GM23248 (cell line): ENCODE measurements around the gene PTPRN.

Experiments
- EZH2 ChIP-seq: fragments of 200-600 bp; sonication (generic); IDR thresholded peaks from 2 replicates; pipeline ENCODE4 v1.6.1; 2018; ENCODE audit warnings: antibody characterized with exemption, mild to moderate bottlenecking; ENCODE audit not compliant: insufficient read depth, poor library complexity, severe bottlenecking
- EZH2phosphoT487 ChIP-seq: fragments of 200-600 bp; sonication (generic); IDR thresholded peaks from 2 replicates; pipeline ENCODE4 v1.6.1; 2018; ENCODE audit warnings: antibody characterized with exemption, moderate library complexity, mild to moderate bottlenecking, low read depth; ENCODE audit not compliant: insufficient read depth

DNA sequence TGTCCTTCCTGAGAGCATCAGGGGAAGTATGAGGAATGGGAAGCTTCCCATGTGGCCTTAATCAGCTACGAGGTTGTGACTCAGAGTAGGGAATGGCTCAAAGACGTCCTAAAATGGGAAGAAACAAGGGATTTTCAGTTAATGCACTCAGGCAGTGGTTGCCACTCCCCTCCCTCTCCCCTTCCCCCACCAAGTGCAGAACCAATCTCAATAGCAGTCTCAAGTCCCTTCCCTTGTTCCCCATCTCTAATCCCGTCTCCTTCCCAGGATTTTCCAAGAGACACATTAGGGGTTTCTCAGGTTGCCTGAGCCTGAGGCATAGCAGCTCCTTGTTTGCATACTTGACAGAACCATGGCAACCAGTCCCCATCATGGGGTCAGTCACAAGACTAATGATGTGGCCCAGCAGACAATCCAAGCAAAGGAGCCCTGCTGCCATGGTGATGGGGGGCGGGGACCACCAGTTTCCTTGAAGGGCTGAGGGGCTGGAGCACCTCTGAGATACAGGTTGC is 41.6 kb upstream of the PTPRN start:
- TF ChIP-seq EZH2 (no peak), EZH2phosphoT487 (no peak)
